ENCODE data around the gene CHST1.

CHST1 gene, protein sequence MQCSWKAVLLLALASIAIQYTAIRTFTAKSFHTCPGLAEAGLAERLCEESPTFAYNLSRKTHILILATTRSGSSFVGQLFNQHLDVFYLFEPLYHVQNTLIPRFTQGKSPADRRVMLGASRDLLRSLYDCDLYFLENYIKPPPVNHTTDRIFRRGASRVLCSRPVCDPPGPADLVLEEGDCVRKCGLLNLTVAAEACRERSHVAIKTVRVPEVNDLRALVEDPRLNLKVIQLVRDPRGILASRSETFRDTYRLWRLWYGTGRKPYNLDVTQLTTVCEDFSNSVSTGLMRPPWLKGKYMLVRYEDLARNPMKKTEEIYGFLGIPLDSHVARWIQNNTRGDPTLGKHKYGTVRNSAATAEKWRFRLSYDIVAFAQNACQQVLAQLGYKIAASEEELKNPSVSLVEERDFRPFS

DNA sequence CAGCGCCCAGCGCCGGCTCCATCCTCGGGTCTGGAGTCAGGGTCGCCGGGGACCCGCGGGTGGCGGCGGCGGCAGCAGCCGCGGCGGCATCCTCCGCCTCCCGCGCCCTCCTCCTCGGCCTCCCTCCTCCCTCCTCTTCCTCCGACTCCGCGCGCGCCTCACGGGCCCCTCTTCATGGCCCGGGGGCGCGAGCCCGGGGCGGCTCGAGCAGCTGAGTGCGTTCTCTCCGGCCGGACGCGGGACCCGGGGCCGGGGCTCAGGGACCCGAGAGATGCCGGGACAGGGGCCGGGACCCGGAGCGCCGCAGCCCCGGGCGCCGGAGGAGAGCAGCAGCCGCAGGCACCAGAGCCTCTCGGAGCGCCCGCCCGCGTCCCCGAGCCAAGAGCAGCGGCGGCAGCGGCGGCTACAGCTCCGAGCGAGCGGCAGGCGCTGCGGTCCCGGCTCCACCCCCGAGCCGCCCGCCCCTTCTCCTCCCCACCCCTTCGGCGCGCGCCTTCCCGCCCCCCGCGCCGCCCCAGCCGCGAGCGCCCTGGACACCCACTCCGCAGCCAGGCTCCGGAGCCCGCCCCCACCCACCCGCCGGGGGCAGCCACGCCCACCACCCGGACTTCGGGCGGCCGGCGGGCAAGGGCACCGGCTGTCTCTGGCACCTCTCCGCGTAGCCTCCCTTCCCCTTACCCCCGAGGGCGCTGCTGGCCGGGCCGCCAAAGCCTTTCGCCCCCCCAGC is at the start of gene CHST1:
TSS of gene CHST1 (minus strand) at position 417 of the 727 bp plus-strand sequence. CDS start 14,699 bp downstream, outside the sequence.
- H3K4me3 ChIP-seq (ENCODE audit: low read depth, low read length): peak within 1 kb of the TSS; percentile 61
- DNase-seq (ENCODE audit: low read depth): no peak

DNA sequence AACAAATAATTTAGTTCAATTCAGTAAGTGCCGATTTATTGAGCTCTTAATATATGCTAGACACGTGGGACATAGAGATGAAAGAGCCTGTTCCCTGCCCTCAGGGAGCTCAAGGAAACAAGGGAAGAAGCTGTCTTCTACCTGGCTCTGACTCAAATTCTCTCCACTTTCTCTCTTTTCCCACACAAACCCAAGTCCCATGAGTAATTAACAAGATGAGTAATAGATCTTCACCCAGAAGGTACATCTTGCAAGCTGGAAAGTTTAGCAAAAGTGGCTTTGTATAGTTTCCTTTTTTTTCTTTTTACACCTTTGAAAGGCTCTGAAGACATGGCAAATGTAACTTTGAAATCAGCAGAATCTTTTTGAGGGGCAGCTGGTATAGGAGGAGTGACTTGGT is 48.2 kb upstream of the CHST1 start:
- no peak overlapping the region for H3K4me3 ChIP-seq (ENCODE audit: low read depth, low read length)
- no peak for DNase-seq (ENCODE audit: low read depth)

DNA sequence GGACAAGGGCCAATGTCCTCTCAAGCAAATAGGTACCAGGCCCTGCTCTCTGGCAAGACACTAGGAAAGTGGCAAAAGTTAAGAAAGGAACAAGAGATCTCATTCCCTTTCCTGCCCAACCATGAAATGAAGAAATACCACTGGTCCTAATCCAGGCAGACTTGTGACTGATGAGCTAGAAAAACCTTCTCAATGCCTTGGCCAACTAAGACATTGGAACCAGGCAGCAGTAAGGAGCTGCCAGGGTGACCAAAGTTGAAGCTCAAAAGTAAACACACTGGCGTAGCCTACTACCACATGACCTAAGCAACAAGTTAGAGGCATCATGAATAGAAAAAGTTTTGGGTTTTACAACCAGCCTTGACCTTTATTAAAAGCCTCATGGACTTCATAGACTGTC is 45.1 kb upstream of the CHST1 start:
- no peak overlapping the region for H3K4me3 ChIP-seq (ENCODE audit: low read depth, low read length)
- no peak for DNase-seq (ENCODE audit: low read depth)

DNA sequence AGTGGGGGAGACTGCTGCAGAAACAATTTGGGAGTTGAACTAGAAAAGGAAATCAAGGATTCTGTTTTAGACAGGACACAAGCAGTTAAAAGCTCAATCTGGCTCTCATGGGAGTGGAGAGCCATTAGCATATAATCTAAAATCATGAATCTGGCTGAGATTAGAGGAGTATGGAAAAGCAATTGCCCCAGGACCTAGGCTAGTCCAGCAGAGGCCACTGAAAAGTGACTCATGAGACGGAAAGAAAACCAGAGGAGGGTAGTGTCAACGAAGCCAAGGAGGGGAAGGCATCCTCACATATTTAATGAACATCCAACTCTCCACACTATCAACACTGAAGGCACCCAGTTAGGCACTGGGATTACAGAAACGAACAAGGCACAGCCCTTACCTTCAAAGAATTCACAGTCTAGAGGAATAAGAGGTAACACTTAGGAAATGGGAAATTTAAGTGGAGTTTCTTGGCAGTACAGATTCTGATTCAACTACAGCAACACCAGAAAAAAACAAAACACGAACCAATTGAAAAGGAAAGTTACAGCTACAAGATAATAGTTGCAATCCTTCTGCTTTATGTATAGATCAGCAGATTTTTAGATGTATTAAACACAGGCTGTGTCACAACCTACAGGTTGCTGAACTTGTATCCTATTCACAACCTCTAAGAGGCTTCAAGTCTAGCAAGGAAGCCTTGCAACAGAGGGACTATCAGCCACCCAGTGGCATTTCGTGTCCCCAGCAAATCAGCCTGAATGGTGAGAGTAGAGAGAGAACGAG is 43.7 kb upstream of the CHST1 start:
- DNase-seq (ENCODE audit: low read depth): no peak
- H3K4me3 ChIP-seq (ENCODE audit: low read depth, low read length): no peak overlapping the region

DNA sequence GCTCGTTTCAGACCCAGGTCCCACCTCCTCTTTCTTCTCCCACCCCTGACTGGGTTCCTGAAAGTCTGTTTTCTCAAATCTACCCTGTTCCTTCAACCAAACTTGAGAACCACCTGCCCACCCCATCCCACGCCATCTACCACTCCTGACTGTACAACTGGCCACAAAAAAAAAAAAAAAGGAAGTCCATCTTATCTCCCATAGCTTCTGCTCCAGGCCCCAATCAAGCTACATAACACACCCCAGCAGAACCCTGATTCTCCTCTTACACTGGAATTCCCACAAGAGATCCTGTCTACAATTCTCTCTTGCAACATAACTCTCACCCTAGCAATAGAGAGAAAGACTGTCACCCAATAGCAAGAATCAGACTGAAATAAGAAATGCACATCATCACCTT is 39.2 kb upstream of the CHST1 start:
- no peak overlapping the region for H3K4me3 ChIP-seq (ENCODE audit: low read depth, low read length)

DNA sequence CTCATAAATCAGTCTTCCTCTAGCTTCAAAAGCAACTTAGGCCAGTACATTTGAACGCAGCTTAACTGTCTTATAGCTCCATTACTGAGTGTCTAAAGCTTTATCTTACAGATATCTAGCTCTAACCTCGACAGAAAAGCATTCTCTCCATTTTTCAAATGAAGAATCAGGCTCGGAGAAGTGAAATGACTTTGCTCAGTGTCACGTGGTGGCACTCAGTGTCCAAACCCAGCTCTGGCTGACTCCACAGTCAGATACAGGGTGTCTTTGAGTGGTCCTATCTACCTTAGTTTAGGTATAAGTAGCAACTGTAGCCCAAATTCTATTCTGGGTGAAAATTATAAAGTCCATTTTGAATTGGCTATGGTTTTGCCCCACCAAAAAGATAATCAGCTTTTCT is 38.7 kb upstream of the CHST1 start:
- no peak overlapping the region for H3K4me3 ChIP-seq (ENCODE audit: low read depth, low read length)
- DNase-seq (ENCODE audit: low read depth): no peak

More for the DNA sequence above, 39.2 kb upstream of the CHST1 start:
- DNase-seq (ENCODE audit: low read depth): no peak

DNA sequence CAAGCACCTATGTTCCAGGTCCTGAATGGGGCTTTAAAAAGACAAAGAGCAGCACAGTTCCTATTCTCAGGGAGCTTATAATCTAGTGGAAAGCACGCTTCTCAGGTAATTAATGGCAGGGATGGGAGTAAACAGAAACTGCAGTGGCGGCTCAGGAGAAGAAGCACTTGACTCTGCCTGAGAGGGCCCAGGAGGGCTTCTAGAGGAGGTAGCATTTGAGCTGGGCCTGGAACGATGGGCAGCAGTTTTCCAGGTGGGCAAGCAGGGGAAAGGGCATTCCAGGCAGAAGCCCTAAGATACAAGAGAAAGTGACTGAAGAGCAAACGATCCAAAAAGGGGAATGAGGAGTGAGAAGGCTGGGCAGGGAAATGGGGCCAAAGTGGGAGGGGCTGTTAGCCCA is 37.1 kb upstream of the CHST1 start:
- no peak overlapping the region for H3K4me3 ChIP-seq (ENCODE audit: low read depth, low read length)
- no peak for DNase-seq (ENCODE audit: low read depth)

DNA sequence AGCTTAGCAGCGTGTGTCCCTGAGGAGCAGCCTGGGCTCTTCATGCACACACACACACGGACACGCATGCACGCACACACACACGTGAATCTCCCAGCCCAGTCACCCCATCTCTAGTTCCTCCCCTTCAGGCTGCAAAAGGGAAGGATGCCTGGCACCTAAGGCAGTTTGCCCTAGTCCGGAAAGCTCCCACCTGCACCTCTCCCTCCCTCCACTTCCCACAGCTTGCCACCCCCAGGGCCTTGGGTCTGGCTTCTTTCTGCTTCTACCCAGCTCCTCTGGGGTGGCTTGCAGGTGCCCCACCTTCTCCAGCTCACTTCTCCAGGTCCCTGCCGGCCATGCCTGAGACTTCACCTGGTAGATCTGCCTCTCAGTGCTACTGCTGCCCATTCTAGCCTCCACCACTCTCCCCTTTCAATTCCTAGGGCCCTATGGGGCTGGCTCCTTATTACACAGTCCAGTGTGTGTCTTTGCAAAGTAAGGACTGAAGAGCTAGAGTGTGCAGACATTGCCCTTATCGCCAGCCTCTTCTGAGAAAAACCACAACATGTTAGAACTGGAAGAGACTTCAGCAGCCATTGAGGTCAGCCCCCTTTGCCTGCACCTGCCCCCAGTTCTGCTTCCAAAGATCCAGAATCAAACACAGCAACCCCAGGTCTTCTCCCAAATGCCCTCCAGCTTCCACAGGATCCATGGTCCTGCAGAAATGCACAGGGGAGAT is 33.5 kb upstream of the CHST1 start:
- DNase-seq (ENCODE audit: low read depth): no peak
- no peak overlapping the region for H3K4me3 ChIP-seq (ENCODE audit: low read depth, low read length)

DNA sequence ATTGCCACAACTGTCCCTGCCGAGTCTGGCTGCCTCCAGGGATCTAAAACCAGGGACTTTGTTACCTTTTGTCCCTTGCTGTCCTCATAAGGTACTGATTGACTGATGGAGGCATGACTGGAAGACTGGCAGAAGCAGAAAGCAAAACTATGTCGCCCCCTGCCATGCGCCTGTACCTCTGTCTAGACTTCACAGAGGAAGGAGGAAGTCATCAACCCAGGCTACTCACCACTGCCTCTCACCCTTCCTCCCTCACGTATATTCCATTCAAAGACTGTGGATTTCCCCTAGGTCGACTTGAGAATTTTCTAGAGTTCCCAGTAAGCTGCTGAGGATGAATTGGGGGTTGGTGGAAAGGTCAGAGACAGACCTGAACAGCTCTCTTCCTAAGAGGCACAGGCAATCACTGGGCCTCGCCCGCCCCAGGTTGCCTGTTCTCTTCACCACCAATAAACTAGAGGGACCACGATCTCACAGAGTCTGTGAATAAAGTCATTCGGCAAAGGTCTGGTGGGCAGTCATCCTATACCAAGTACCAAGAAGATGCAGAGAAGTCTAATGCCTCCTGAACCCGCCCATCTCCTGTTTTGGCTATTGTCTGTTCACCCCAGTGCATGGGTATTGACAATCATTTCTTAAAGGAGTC is 27.5 kb upstream of the CHST1 start:
- no peak for DNase-seq (ENCODE audit: low read depth)
- no peak overlapping the region for H3K4me3 ChIP-seq (ENCODE audit: low read depth, low read length)

DNA sequence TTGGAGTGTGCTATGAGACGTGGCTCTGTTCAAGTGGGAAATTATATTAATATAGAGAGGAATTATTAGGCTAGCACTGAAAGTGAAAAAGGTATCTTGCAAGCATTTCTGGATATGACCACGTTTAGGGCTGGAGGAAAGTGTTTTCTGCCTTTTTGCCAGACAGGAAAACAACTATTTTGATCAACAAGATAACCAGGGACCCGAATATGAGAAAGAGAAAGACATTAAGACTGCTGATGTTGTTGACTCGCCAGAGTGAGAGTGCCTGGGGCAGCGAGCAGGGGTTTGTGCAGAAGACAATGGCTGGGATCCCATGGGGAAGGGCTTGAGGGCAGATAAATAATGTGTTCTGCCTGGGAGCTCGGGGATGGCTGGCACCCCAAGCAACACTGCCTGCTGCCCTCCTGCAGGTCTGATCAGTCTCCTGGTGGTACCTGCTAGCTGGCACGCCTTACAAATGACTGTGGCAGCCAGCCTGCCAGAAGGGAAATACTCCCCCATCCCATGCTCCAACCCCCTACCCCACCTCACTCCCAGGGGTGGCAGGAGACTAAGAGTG is 23.1 kb upstream of the CHST1 start:
- no peak overlapping the region for H3K4me3 ChIP-seq (ENCODE audit: low read depth, low read length)
- DNase-seq (ENCODE audit: low read depth): no peak

DNA sequence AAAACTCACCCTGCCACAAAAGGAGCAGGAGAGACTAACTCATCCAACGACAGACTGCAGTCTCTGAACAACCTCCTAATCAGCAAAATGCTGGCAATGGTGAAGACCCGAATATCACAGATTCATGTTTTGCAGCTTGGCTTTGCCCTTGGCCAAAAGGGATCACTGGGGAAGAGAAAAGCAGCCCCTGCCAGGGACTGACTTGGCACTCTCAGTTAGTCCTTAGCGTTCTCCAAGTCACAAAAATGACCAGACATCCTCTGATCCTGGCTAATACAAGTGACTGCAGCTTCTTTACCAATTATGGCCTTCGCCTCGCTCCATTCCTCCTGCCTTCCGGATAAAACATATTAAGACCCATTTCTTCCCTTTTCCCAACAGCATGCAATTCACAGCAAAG is 22.4 kb upstream of the CHST1 start:
- no peak for DNase-seq (ENCODE audit: low read depth)
- no peak overlapping the region for H3K4me3 ChIP-seq (ENCODE audit: low read depth, low read length)

DNA sequence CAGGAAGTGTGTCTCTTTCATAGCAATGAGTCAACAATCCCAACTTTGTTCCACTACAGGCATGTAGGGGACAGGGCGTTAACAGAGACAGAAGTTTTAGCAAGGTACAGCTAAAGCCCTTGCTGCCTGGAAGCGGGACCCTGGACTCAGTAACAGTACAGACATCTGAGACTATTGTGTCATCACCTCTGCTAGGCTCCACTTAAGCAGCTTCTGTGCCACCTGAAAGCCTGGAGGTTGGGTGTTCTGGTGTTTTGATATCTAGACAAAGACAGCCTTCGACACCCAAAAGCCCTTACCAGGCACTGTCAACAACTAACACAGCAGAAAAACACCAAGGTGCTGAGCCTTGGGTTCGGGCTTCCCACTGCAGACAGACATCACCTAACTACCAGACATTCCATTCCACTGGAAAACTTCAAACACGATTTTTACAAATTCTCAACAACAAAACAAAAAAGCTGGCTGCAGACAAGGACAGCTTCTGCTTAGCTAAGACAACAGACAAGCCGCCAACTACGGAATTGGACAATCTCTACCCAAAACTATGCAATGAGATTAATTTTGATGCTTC is 20.6 kb upstream of the CHST1 start:
- H3K4me3 ChIP-seq (ENCODE audit: low read depth, low read length): no peak overlapping the region
- no peak for DNase-seq (ENCODE audit: low read depth)

DNA sequence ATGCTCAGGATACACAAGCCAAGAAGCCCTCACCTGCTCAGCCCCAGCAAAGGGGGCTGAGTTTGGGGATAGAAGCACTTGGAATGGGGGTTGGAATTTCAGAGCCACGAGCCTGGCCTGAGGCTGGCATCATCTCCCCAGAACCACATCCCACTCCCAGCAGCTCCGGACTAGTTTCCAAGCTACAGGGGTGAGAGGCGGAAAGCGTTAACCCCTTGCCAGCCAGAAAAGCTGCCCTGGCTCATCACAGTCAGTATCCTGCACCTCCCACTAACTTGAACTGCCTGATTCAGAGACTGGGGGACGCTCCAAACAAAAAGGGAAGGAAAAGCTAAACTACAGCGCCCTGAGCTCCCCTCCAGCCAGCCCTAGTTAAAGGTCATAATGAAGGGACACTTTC is 19.0 kb upstream of the CHST1 start:
- DNase-seq (ENCODE audit: low read depth): no peak
- H3K4me3 ChIP-seq (ENCODE audit: low read depth, low read length): no peak overlapping the region

DNA sequence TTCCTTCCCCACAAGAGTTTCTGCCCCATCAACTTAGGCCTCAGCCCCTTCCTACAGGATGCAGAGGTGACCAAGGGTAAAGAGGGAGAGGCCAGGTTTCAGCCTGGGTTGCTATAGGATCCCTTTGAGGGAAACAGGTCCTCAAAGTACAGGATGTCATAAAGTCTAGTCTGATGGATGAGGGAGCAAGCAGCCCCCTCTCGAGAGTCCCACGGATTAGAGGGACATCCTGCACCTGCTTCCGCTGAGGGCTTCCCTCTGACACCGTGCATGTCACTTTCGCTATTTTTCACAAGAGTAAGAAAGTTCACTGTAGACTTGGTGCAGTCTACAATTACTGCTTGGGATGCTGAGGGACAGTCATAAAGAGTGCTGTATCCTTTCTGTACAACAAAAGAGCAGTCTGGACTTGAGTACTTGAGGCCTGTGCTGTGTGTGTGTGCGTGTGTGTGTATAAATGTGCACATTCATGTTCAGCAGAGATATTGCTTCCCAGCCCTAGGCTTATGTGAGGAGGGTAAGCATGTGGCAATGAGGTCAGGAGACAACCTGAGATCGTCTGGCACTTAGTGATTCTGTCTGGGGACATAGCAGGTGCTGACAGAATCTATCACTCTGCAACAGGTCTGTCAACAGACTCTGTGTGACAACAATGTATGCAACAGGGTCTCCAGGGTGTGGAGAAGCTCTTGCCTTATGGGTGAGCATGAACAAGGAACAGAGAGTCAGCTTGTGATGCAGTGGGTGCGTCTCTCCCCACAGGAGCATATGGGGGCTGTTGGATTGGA is 18.0 kb upstream of the CHST1 start:
- DNase-seq (ENCODE audit: low read depth): no peak
- H3K4me3 ChIP-seq (ENCODE audit: low read depth, low read length): no peak overlapping the region

DNA sequence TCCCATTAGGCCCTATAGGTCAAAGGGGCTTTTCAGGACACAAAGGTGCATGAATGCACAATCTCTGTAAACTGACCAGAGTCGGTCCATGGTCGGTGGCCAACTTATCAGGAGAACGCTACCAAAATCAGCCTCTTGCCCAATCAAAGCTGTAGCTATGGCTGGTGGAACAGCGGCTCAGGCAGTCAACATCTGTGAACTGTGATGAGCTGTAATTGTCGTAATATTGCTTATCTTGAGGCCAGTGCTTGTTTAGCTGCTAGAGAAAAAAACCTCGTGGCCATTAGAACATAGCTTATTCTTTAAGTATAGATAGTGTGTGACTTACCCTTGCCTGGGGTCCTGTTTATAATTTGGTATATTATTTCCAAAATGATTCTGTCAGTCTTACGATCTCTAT is 14.4 kb upstream of the CHST1 start:
- H3K4me3 ChIP-seq (ENCODE audit: low read depth, low read length): no peak overlapping the region
- DNase-seq (ENCODE audit: low read depth): no peak

DNA sequence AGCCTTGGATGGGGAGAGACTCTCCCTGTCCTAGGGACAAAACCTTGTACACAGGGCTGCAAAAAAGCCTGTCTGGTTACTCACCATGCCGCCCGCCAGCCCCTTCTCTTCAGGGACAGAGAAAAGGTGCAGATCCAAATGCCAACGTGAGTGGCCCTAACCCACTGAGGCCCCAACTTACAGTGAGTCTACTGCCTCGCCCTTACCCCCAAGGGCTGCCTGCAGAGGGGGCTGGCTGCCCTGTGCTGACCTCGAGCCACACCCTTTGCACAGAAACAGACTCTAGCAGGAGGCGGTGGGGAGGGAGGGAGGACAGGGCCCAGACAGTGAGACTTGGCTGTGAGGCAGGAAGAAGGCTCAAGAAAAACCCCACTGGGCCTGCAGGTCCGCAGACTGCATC is 13.6 kb upstream of the CHST1 start:
- no peak for DNase-seq (ENCODE audit: low read depth)
- no peak overlapping the region for H3K4me3 ChIP-seq (ENCODE audit: low read depth, low read length)

DNA sequence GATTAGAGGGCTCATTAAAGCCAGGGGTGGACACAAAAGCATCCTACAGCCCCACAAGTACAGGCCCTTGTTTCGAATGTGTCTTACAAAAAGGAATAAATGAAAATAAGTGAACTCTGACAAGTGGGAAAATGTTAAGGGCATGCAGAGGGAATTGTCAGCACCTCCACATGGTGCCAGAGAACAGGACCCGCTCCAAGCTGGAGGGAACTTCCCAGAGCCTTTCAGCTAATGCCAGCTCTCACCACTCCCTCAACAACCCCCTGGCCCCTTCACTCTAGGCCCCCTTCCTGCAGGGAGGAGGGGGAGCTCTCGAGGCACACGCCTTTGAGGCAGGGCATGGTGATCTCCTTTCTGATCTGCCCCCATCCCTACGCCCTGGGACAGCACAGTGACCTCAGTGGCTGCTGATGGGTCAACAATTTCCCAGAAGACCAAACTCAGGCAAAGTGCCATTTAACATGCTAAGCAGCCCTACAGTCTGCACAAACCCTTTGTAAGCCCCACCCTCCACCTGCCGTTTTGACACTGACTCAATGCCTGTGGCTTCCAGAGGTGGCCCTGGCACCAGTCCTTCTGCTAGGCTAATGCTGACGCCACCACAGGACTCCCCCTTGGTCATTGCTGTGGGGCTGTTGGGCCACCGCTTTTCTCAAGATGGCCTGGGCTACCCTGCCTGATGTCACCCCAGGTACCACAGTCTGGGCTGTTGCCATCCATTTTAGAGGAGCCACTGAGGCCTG is 12.5 kb upstream of the CHST1 start:
- no peak overlapping the region for H3K4me3 ChIP-seq (ENCODE audit: low read depth, low read length)
- no peak for DNase-seq (ENCODE audit: low read depth)

All from skeletal muscle cell (primary cell).